Measurements from ENCODE around the gene PRRT1. TPM values are rescaled to one million over a fixed set of nuclear protein-coding genes. Genes with fewer than 3 reads are reported as not detected.
A peak's percentile ranks its signal among the peaks of the same experiment; 100 is the strongest.

Gene PRRT1
- total RNA-seq, 1 experiment from 2014 or later: not detected

DNA sequence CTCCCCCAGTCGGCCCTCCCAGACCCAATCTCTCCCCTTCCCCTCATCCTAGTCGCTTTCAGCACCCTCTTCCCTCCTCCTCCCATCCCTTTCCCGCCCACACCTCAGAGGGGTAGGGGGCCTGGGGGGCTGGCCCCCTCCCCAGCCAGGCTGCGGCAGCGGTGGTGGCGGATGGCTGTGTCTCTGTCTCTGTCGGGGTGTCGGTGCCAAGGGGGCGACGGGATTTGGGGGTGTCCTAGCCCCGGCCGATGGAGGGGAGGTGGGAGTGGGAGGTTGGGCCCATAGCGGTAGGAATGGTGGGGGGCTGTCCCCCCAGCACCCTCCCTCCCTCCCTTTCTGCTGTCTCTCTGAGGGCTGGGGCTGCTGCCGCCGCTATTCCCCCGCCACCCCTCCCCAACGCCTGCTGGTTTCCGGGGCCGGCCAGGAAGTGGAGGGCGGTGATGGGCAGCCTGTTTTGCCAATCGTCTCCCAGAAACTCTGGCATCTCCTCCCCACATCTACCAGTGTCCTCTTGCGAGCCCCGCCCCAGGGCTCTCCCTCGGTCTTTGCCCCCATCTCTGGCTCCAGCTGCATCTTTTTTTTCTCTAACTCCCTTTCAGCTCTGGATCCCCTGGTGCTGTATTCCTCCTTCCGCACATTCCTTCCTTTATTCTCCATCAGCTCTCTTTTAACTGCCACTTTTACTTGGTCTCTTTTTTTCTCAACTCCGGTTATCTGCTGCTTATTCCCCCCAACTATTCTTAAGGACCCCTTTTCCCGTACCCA, 24.2 kb upstream of the PRRT1 start, which contains the start of gene AGPAT1:
AGPAT1 (minus strand) TSS at position 374 of the 765 bp plus-strand sequence. CDS start 4,588 bp downstream, outside the sequence.
- TF ChIP-seq EZH2phosphoT487 (IDR thresholded peaks at IDR 0.05; ENCODE audit: borderline replicate concordance, low read length): no peak
- TF ChIP-seq, protein P1, sequence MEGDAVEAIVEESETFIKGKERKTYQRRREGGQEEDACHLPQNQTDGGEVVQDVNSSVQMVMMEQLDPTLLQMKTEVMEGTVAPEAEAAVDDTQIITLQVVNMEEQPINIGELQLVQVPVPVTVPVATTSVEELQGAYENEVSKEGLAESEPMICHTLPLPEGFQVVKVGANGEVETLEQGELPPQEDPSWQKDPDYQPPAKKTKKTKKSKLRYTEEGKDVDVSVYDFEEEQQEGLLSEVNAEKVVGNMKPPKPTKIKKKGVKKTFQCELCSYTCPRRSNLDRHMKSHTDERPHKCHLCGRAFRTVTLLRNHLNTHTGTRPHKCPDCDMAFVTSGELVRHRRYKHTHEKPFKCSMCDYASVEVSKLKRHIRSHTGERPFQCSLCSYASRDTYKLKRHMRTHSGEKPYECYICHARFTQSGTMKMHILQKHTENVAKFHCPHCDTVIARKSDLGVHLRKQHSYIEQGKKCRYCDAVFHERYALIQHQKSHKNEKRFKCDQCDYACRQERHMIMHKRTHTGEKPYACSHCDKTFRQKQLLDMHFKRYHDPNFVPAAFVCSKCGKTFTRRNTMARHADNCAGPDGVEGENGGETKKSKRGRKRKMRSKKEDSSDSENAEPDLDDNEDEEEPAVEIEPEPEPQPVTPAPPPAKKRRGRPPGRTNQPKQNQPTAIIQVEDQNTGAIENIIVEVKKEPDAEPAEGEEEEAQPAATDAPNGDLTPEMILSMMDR (conservative IDR thresholded peaks at IDR 0.05; ENCODE audit: low read depth, low read length): no peak
- TF ChIP-seq EZH2 (IDR thresholded peaks at IDR 0.05; ENCODE audit: low read length, unreplicated experiment): no peak
- Histone ChIP-seq H3K27me3 (ENCODE audit: low read length) (no peaks in the 10 kb centered on the region), H2AFZ (ENCODE audit: low read length) (peak within 1 kb of the TSS; percentile 95), H3K79me2 (ENCODE audit: low read length) (peaks cover 33% of the 10 kb centered on the region), H3K27ac (ENCODE audit: low read length) (peak within 1 kb of the TSS; percentile 83), H4K20me1 (ENCODE audit: low read length) (no peaks in the 10 kb centered on the region), H3K4me1 (ENCODE audit: insufficient read depth, low read length) (peaks cover 33% of the 10 kb centered on the region), H3K36me3 (ENCODE audit: low read depth, low read length) (peaks cover 3% of the 10 kb centered on the region), H3K9ac (ENCODE audit: low read length) (peak within 1 kb of the TSS; percentile 90), H3F3A (ENCODE audit: low read length, unreplicated experiment) (no peaks in the 10 kb centered on the region), H3K9me3 (ENCODE audit: low read length) (no peaks in the 10 kb centered on the region), H3K9me2 (replicated peaks; ENCODE audit: low read length) (no peaks in the 10 kb centered on the region), H3K4me2 (ENCODE audit: low read length) (peak within 1 kb of the TSS; percentile 93), H3K4me3 (ENCODE audit: low read length) (peak within 1 kb of the TSS; percentile 94)
- ChIA-PET CTCF (no interaction called here), POLR2A (ENCODE audit: unreplicated experiment) (interaction anchor here (0.5 to 0.6 kb wide), 2 partner anchors 14 to 37 kb away, joined by 3 to 5 read pairs; partner anchors contain the start of gene PBX2)
- DNase-seq (peak; percentile 94), ATAC-seq (peak; percentile 60)
- no TSS peak for BruUV-seq (replicated peaks)
- intact Hi-C loops (cut with micrococcal nuclease): loop anchor here (1.0 to 5.0 kb wide), 2 partner anchors 22 to 219 kb away; partner anchors contain the start of genes NELFE, PPT2 and SKIC2

DNA sequence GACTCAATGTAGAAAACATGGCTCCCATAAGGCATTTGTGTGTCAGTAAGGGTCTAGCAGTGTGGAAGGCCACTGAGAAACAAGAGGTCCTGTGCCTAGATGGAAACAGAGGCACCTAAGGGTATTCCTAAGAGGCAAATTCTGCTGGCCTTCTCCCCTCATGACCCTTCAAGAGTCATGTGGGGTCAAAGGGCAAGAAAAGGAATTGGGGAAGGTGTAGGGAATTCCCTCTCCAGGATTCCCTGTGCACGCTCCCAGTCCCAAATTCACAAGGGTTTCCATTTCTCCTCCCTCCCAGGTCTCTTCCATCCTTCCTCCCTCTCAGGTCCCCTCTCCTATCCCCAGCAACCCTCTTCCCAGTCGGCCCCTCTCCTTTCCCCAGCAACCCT, 23.6 kb upstream of the PRRT1 start:
- no peaks in the 10 kb centered on the region for H3K9me3 ChIP-seq (ENCODE audit: low read length)
- no peak for DNase-seq
- no peaks in the 10 kb centered on the region for H3K9me2 ChIP-seq (replicated peaks; ENCODE audit: low read length)
- H3K9ac ChIP-seq (ENCODE audit: low read length): peak overlapping the region; percentile 90
- H3K4me1 ChIP-seq (ENCODE audit: insufficient read depth, low read length): peaks cover 33% of the 10 kb centered on the region
- H2AFZ ChIP-seq (ENCODE audit: low read length): peak overlapping the region; percentile 95
- H3F3A ChIP-seq (ENCODE audit: low read length, unreplicated experiment): no peaks in the 10 kb centered on the region
- ChIA-PET CTCF (no interaction called here), POLR2A (ENCODE audit: unreplicated experiment) (no interaction called here)
- H3K36me3 ChIP-seq (ENCODE audit: low read depth, low read length): 0 out of 2 replicates have a peak, but pooled peaks cover under 1% of the 10 kb centered on the region
- H3K79me2 ChIP-seq (ENCODE audit: low read length): peaks cover 33% of the 10 kb centered on the region
- no peaks in the 10 kb centered on the region for H3K27me3 ChIP-seq (ENCODE audit: low read length)
- intact Hi-C loops (cut with micrococcal nuclease): loop anchor here (5.0 kb wide), 1 partner anchor 218 kb away; the partner anchor contains the start of genes NELFE and SKIC2
- H3K4me3 ChIP-seq (ENCODE audit: low read length): peak overlapping the region; percentile 94
- H3K4me2 ChIP-seq (ENCODE audit: low read length): peak overlapping the region; percentile 93
- H4K20me1 ChIP-seq (ENCODE audit: low read length): no peaks in the 10 kb centered on the region
- BruUV-seq (replicated peaks): TSS peak; percentile 21
- ATAC-seq: no peak
- H3K27ac ChIP-seq (ENCODE audit: low read length): no peak overlapping the region
- TF ChIP-seq EZH2phosphoT487 (IDR thresholded peaks at IDR 0.05; ENCODE audit: borderline replicate concordance, low read length) (no peak), EZH2 (IDR thresholded peaks at IDR 0.05; ENCODE audit: low read length, unreplicated experiment) (no peak)
- TF ChIP-seq, protein P1 (conservative IDR thresholded peaks at IDR 0.05; ENCODE audit: low read depth, low read length): no peak

DNA sequence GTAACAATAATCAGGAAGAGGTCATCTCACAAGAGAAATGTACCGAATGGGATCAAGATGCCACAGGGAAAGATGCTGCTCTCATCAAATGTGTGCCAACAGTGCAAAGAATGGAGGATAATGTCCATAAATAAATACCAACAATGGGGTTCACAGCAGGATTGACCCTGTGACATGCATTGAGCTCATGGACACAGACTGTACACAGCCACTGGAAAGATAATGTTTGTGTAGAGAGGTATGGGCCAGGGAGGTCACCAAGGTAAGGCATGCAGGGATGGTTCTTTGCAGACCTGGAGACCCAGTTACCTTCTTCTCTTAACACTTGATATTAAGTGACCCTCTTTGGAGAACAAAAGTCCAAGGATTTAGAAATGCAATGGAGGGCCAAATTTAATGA, 22.7 kb upstream of the PRRT1 start:
- 0 out of 2 replicates have a peak overlapping the region, but pooled peaks have one; percentile 94 for H3K4me3 ChIP-seq (ENCODE audit: low read length)

More for the DNA sequence above, 22.7 kb upstream of the PRRT1 start:
- H3K27me3 ChIP-seq (ENCODE audit: low read length): no peaks in the 10 kb centered on the region
- TF ChIP-seq EZH2phosphoT487 (IDR thresholded peaks at IDR 0.05; ENCODE audit: borderline replicate concordance, low read length): no peak
- no peak for TF ChIP-seq EZH2 (IDR thresholded peaks at IDR 0.05; ENCODE audit: low read length, unreplicated experiment)
- H2AFZ ChIP-seq (ENCODE audit: low read length): no peak overlapping the region
- H3K4me1 ChIP-seq (ENCODE audit: insufficient read depth, low read length): peaks cover 31% of the 10 kb centered on the region
- no peak overlapping the region for H3K9ac ChIP-seq (ENCODE audit: low read length)
- H3K9me3 ChIP-seq (ENCODE audit: low read length): no peaks in the 10 kb centered on the region
- ATAC-seq (no peak), DNase-seq (no peak)
- H3K79me2 ChIP-seq (ENCODE audit: low read length): peaks cover 31% of the 10 kb centered on the region
- POLR2A ChIA-PET (ENCODE audit: unreplicated experiment): no interaction called here
- no peaks in the 10 kb centered on the region for H3F3A ChIP-seq (ENCODE audit: low read length, unreplicated experiment)
- H3K4me2 ChIP-seq (ENCODE audit: low read length): peak overlapping the region; percentile 93
- H3K27ac ChIP-seq (ENCODE audit: low read length): no peak overlapping the region
- intact Hi-C loops (cut with micrococcal nuclease): no loop called here
- no peaks in the 10 kb centered on the region for H4K20me1 ChIP-seq (ENCODE audit: low read length)
- CTCF ChIA-PET: no interaction called here
- H3K36me3 ChIP-seq (ENCODE audit: low read depth, low read length): 0 out of 2 replicates have a peak, but pooled peaks cover 3% of the 10 kb centered on the region
- BruUV-seq (replicated peaks): no TSS peak
- H3K9me2 ChIP-seq (replicated peaks; ENCODE audit: low read length): no peaks in the 10 kb centered on the region

Data from PC-3 (cell line).